ENCODE measurements around the gene SLC17A7. TPM values are rescaled to one million over a fixed set of nuclear protein-coding genes. Genes with fewer than 3 reads are reported as not detected.
A peak's percentile ranks its signal among the peaks of the same experiment; 100 is the strongest.

The SLC17A7 gene
- total and polyA plus RNA-seq, 9 of the 15 experiments (the other 6 are each of a cell fraction or from before 2014, with no cell fraction given) = 1.1 to 15.7 (median 2.4) TPM

- TF ChIP-seq ZNF143 (CRISPR knock-in tag; IDR thresholded peaks at IDR 0.05) (0 out of 2 replicates have a peak, but pooled peaks have one; percentile 54), FOXA3 (CRISPR knock-in tag; conservative IDR thresholded peaks at IDR 0.05 in 1 of 2, IDR thresholded peaks at IDR 0.05 in 1 of 2) (no peak), ZNF124 (CRISPR knock-in tag; IDR thresholded peaks at IDR 0.05) (no peak), EZH2 (IDR thresholded peaks at IDR 0.05; ENCODE audit: borderline replicate concordance, low read depth, low read length) (no peak), FOXP1 (CRISPR knock-in tag; IDR thresholded peaks at IDR 0.05) (0 out of 2 replicates have a peak, but pooled peaks have one; percentile 48), LCOR (CRISPR knock-in tag; IDR thresholded peaks at IDR 0.05) (peak; percentile 74; the same call in 1 of the 2 replicates), MAX (CRISPR knock-in tag; IDR thresholded peaks at IDR 0.05) (0 out of 2 replicates have a peak, but pooled peaks have one; percentile 26), ZNF444 (CRISPR knock-in tag; IDR thresholded peaks at IDR 0.05) (no peak), MYNN (IDR thresholded peaks at IDR 0.05) (peak; percentile 43; the same call in 1 of the 2 replicates), MYNN (CRISPR knock-in tag; IDR thresholded peaks at IDR 0.05) (no peak), NFIX (CRISPR knock-in tag; IDR thresholded peaks at IDR 0.05; ENCODE audit: low read depth) (no peak), RBM14 (IDR thresholded peaks at IDR 0.05; ENCODE audit: borderline replicate concordance, insufficient read depth, low read depth, low read length) (no peak), MXI1 (IDR thresholded peaks at IDR 0.05; ENCODE audit: low read depth, low read length) (peak; percentile 77; the same call in 1 of the 2 replicates), TEAD1 (CRISPR knock-in tag; IDR thresholded peaks at IDR 0.05) (0 out of 4 replicates have a peak, but pooled peaks of 1 of the 2 experiments have one; percentile 10), ZBTB26 (CRISPR knock-in tag; IDR thresholded peaks at IDR 0.05) (no peak), FOXJ2 (tag; IDR thresholded peaks at IDR 0.05) (peak; percentile 94)
These were observed 27.6 kb upstream of the SLC17A7 start (continued) for GRCh38 chr19:49468746-49469447.
